Measurements from ENCODE around the gene E2F4.

The E2F4 gene

GRCh38 chr16:67193536-67193935 lies 1.6 kb downstream of the E2F4 start:
- TF ChIP-seq, protein P1, sequence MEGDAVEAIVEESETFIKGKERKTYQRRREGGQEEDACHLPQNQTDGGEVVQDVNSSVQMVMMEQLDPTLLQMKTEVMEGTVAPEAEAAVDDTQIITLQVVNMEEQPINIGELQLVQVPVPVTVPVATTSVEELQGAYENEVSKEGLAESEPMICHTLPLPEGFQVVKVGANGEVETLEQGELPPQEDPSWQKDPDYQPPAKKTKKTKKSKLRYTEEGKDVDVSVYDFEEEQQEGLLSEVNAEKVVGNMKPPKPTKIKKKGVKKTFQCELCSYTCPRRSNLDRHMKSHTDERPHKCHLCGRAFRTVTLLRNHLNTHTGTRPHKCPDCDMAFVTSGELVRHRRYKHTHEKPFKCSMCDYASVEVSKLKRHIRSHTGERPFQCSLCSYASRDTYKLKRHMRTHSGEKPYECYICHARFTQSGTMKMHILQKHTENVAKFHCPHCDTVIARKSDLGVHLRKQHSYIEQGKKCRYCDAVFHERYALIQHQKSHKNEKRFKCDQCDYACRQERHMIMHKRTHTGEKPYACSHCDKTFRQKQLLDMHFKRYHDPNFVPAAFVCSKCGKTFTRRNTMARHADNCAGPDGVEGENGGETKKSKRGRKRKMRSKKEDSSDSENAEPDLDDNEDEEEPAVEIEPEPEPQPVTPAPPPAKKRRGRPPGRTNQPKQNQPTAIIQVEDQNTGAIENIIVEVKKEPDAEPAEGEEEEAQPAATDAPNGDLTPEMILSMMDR (IDR thresholded peaks at IDR 0.05): no peak
- peak overlapping the region in 1 of 2 experiments; percentile 97 for H3K4me3 ChIP-seq (ENCODE audit: low read depth in 1 of 2, low read length in 1 of 2)
- no peaks in the 10 kb centered on the region for H3K9me3 ChIP-seq
- H3K27me3 ChIP-seq: no peaks in the 10 kb centered on the region
- peak overlapping the region; percentile 81 for H3K27ac ChIP-seq
- H3K4me1 ChIP-seq (ENCODE audit: control insufficient read depth in 1 of 2, insufficient read depth in 1 of 2, low read depth in 1 of 2, low read length in 1 of 2): peaks cover 21 to 26% of the 10 kb centered on the region in 2 experiments
- peaks cover 52% of the 10 kb centered on the region for H3K36me3 ChIP-seq

- TF ChIP-seq, protein P1 (IDR thresholded peaks at IDR 0.05): no peak
- Histone ChIP-seq H3K4me1 (ENCODE audit: control insufficient read depth in 1 of 2, insufficient read depth in 1 of 2, low read depth in 1 of 2, low read length in 1 of 2) (peaks cover 21 to 26% of the 10 kb centered on the region in 2 experiments), H3K9me3 (no peaks in the 10 kb centered on the region), H3K4me3 (ENCODE audit: low read depth in 1 of 2, low read length in 1 of 2) (no peak overlapping the region), H3K27me3 (no peaks in the 10 kb centered on the region), H3K27ac (no peak overlapping the region), H3K36me3 (peaks cover 60% of the 10 kb centered on the region)
Observed at GRCh38 chr16:67194260-67194659, 2.3 kb downstream of the E2F4 start.

DNA sequence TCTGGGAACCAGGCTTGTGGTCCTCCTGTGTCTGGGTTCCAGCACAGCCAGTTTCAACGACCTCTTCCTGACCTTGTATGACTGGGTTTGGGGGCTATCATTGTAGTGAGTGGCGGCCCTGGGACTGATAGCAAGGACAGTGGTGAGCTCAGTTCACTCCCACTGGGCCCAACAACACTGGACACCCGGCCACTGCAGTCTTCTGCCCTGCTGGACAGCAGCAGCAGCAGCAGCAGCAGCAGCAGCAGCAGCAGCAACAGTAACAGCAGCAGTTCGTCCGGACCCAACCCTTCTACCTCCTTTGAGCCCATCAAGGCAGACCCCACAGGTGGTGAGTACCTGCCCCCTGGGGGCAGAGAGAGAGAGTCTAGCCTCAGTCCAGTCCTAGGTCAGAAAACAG lies 3.7 kb downstream of the E2F4 start:
- peaks cover 21 to 26% of the 10 kb centered on the region in 2 experiments for H3K4me1 ChIP-seq (ENCODE audit: control insufficient read depth in 1 of 2, insufficient read depth in 1 of 2, low read depth in 1 of 2, low read length in 1 of 2)
- H3K36me3 ChIP-seq: peaks cover 74% of the 10 kb centered on the region
- no peaks in the 10 kb centered on the region for H3K27me3 ChIP-seq
- H3K27ac ChIP-seq: no peak overlapping the region
- TF ChIP-seq, protein P1 (IDR thresholded peaks at IDR 0.05): no peak
- no peaks in the 10 kb centered on the region for H3K9me3 ChIP-seq
- H3K4me3 ChIP-seq (ENCODE audit: low read depth in 1 of 2, low read length in 1 of 2): no peak overlapping the region

GRCh38 chr16:67196881-67197280 lies 4.9 kb downstream of the E2F4 start:
- Histone ChIP-seq H3K27ac (no peak overlapping the region), H3K36me3 (peaks cover 83% of the 10 kb centered on the region)

GRCh38 chr16:67197704-67198103 lies 5.7 kb downstream of the E2F4 start:
- H3K4me1 ChIP-seq (ENCODE audit: control insufficient read depth in 1 of 2, insufficient read depth in 1 of 2, low read depth in 1 of 2, low read length in 1 of 2): peaks cover 9 to 14% of the 10 kb centered on the region in 2 experiments
- peaks cover 91% of the 10 kb centered on the region for H3K36me3 ChIP-seq
- no peak overlapping the region for H3K27ac ChIP-seq

More at GRCh38 chr16:67196881-67197280, 4.9 kb downstream of the E2F4 start:
- H3K4me1 ChIP-seq (ENCODE audit: control insufficient read depth in 1 of 2, insufficient read depth in 1 of 2, low read depth in 1 of 2, low read length in 1 of 2): peaks cover 15 to 20% of the 10 kb centered on the region in 2 experiments
- TF ChIP-seq, protein P1 (IDR thresholded peaks at IDR 0.05): no peak
- H3K4me3 ChIP-seq (ENCODE audit: low read depth in 1 of 2, low read length in 1 of 2): no peak overlapping the region
- no peaks in the 10 kb centered on the region for H3K9me3 ChIP-seq
- H3K27me3 ChIP-seq: no peaks in the 10 kb centered on the region

More at GRCh38 chr16:67197704-67198103, 5.7 kb downstream of the E2F4 start:
- Histone ChIP-seq H3K4me3 (ENCODE audit: low read depth in 1 of 2, low read length in 1 of 2) (no peak overlapping the region), H3K27me3 (no peaks in the 10 kb centered on the region), H3K9me3 (no peaks in the 10 kb centered on the region)
- TF ChIP-seq, protein P1 (IDR thresholded peaks at IDR 0.05): no peak
